ENCODE data around the gene RAD23A. TPM values are rescaled to one million over a fixed set of nuclear protein-coding genes. Genes with fewer than 3 reads are reported as not detected.

The RAD23A gene
- total and polyA plus RNA-seq, 10 of the 15 experiments (the other 5 are each of a cell fraction or from before 2014, with no cell fraction given): 8.8 to 198 (median 119) TPM

- TF ChIP-seq CREB1 (IDR thresholded peaks at IDR 0.05; ENCODE audit: low read depth): no peak
- TF ChIP-seq POU2F2 (IDR thresholded peaks at IDR 0.05; ENCODE audit: borderline replicate concordance, low read depth, low read length): no peak
- no peak for TF ChIP-seq E2F8 (IDR thresholded peaks at IDR 0.05; ENCODE audit: low read depth, partially characterized antibody)
- no peak for TF ChIP-seq ZNF24 (IDR thresholded peaks at IDR 0.05)
- no peak for TF ChIP-seq BACH1 (IDR thresholded peaks at IDR 0.05; ENCODE audit: borderline replicate concordance)
- TF ChIP-seq SMAD1 (IDR thresholded peaks at IDR 0.05; ENCODE audit: low read depth, partially characterized antibody): no peak
- no peak for TF ChIP-seq RFX5 (IDR thresholded peaks at IDR 0.05; ENCODE audit: low read depth, low read length)
Measured at GRCh38 chr19:12921047-12921446, 24.6 kb upstream of the RAD23A start (continued).

- in situ Hi-C loops (cut with MboI) (no loop called here), intact Hi-C loops (cut with micrococcal nuclease; ENCODE audit: unreplicated experiment) (no loop called here)
- FAIRE-seq (no peak), DNase-seq (ENCODE audit: low read depth, low spot score) (no peak), ATAC-seq (no peak)
- Histone ChIP-seq H4K20me1 (ENCODE audit: control insufficient read depth, insufficient read depth) (no peaks in the 10 kb centered on the region), H3K9me3 (replicated peaks; ENCODE audit: control insufficient read depth, insufficient read depth, low read length) (no peaks in the 10 kb centered on the region; the same call in 2 of the 3 replicates), H3K4me3 (no peak overlapping the region), H3K27me3 (replicated peaks in 1 of 2; ENCODE audit: control insufficient read depth in 2 of 2, insufficient read depth in 2 of 2, low read length in 1 of 2) (no peaks in the 10 kb centered on the region), H3K36me3 (ENCODE audit: control insufficient read depth in 2 of 2, insufficient read depth in 2 of 2, low read length in 1 of 2) (peaks cover 18 to 23% of the 10 kb centered on the region in 2 experiments), H3K9ac (ENCODE audit: control insufficient read depth, insufficient read depth, low read length) (no peak overlapping the region), H3K79me2 (ENCODE audit: control insufficient read depth, insufficient read depth, low read length) (no peaks in the 10 kb centered on the region), H3K27ac (ENCODE audit: control insufficient read depth, insufficient read depth) (no peak overlapping the region), H3K4me2 (ENCODE audit: control insufficient read depth, insufficient read depth) (no peak overlapping the region), H3K4me1 (ENCODE audit: control insufficient read depth, insufficient read depth, low read length) (peaks cover 3% of the 10 kb centered on the region; the same call in 1 of the 2 replicates), H2AFZ (ENCODE audit: control insufficient read depth, low read depth, low read length) (no peak overlapping the region)
- CTCF ChIA-PET: no interaction called here
- TF ChIP-seq STAT3 (IDR thresholded peaks at IDR 0.05; ENCODE audit: low read depth, low read length) (no peak), REST (IDR thresholded peaks at IDR 0.05; ENCODE audit: low read depth, low read length) (no peak), EED (IDR thresholded peaks at IDR 0.05; ENCODE audit: low read depth) (no peak), POLR2A (IDR thresholded peaks at IDR 0.05; ENCODE audit: low read depth, low read length) (no peak), CREB1 (IDR thresholded peaks at IDR 0.05; ENCODE audit: low read depth) (no peak)
- POLR2A ChIA-PET: no interaction called here
- SMC1A ChIA-PET (ENCODE audit: uncharacterized antibody, unreplicated experiment): no interaction called here
- 93% methylated on average over 4 of the region's 4 CpGs for WGBS (ENCODE audit: insufficient coverage, insufficient replicate concordance, low lambda C conversion rate, missing lambda C conversion rate)
- BruUV-seq (replicated peaks): no TSS peak
- RAD21 ChIA-PET (ENCODE audit: unreplicated experiment): no interaction called here
Measured at GRCh38 chr19:12922959-12923358, 22.7 kb upstream of the RAD23A start.

Measured in GM12878 (cell line).